A549 (cell line): ENCODE measurements around the gene MAP1LC3C. TPM values are rescaled to one million over a fixed set of nuclear protein-coding genes. Genes with fewer than 3 reads are reported as not detected.
"Not testable (repeated sequence)": the region's sequence is repeated elsewhere in the genome, so short reads cannot be mapped to it uniquely, and the experiment has no call there.

Source experiments
- ATAC-seq, 2 experiments: fragments of 200-7000 bp in 1 of 2; fragments of >200 bp in 1 of 2; cut with Nextera tagmentation in 1 of 2; cut with Tn5 transposase in 1 of 2; 3 replicates each; pipeline versions ENCODE4 v1.8.0 to v1.9.1; 2018 to 2020; ENCODE audit warnings: mild to moderate bottlenecking in 1 of 2, moderate library complexity in 1 of 2
- CTCF ChIA-PET: fragments of 300-600 bp; sonication (Branson Sonifier 250); formaldehyde crosslinking; extraction: SDS; loops from one replicate; lab custom pipeline; 2021; ENCODE audit warnings: antibody characterized with exemption, inconsistent platforms; lab: Yijun Ruan, JAX
- POLR2A ChIA-PET: fragments of 350-600 bp; formaldehyde crosslinking; extraction: SDS; loops from one replicate; lab custom pipeline; 2021; ENCODE audit warnings: antibody characterized with exemption, inconsistent platforms; lab: Yijun Ruan, JAX
- DNase-seq, 2 experiments: peaks; one replicate each; pipeline versions ENCODE4 v3.0.0 to v3.0.0-alpha.2; 2011 to 2016; ENCODE audit warnings: low read depth in 1 of 2, low spot score in 1 of 2
- FAIRE-seq: peaks from 2 replicates; lab custom pipeline; 2011; peaks lifted over from hg19 to GRCh38; lab: Jason Lieb, UNC
- H3K27ac ChIP-seq, 2 experiments: fragments of >200 bp; sonication (Bioruptor Twin); formaldehyde crosslinking; 3 replicates each; pipeline ENCODE4 v1.5.1; 2016 to 2017
- H3K4me1 ChIP-seq: fragments of >200 bp; sonication (Bioruptor Twin); formaldehyde crosslinking; 3 replicates; pipeline ENCODE4 v1.6.1; 2016
- H3K4me2 ChIP-seq: fragments of >200 bp; sonication (Bioruptor Twin); formaldehyde crosslinking; 3 replicates; pipeline ENCODE4 v1.6.1; 2016
- H3K4me3 ChIP-seq: fragments of >200 bp; sonication (Bioruptor Twin); formaldehyde crosslinking; 3 replicates; pipeline ENCODE4 v1.5.1; 2016
- H3K9me3 ChIP-seq: fragments of >200 bp; sonication (Bioruptor Twin); formaldehyde crosslinking; 3 replicates; pipeline ENCODE4 v1.6.1; 2016
- BHLHE40 ChIP-seq: IDR thresholded peaks from 2 replicates; pipeline ENCODE4 v1.6.1; 2012; ENCODE audit warnings: low read depth, low read length, inconsistent platforms
- EHF ChIP-seq: fragments of 250-450 bp; sonication (Bioruptor Pico); IDR thresholded peaks from 2 replicates; pipeline ENCODE4 v1.5.0; 2020; ENCODE audit warnings: mild to moderate bottlenecking
- EHMT2 ChIP-seq: fragments of 200-600 bp; sonication (generic); IDR thresholded peaks from 2 replicates; pipeline ENCODE4 v1.6.1; 2016; ENCODE audit warnings: antibody characterized with exemption, low read depth, mild to moderate bottlenecking, moderate library complexity
- FOSL2 ChIP-seq, 2 experiments: fragments of 450-650 bp in 1 of 2; fragments of >200 bp in 1 of 2; sonication (Bioruptor Twin) in 1 of 2; formaldehyde crosslinking; IDR thresholded peaks; 2 replicates each; pipeline versions ENCODE4 v1.5.0 to v1.6.1; 2016 to 2020; ENCODE audit warnings: mild to moderate bottlenecking in 1 of 2, moderate library complexity in 1 of 2
- GATA3 ChIP-seq: IDR thresholded peaks from 2 replicates; pipeline ENCODE4 v1.6.1; 2012; ENCODE audit warnings: borderline replicate concordance
- HDAC2 ChIP-seq: fragments of 200-600 bp; sonication (generic); IDR thresholded peaks from 2 replicates; pipeline ENCODE4 v1.6.1; 2016
- KDM5A ChIP-seq: fragments of 200-600 bp; sonication (generic); IDR thresholded peaks from 2 replicates; pipeline ENCODE4 v1.6.1; 2016; ENCODE audit warnings: antibody characterized with exemption, mild to moderate bottlenecking
- NR3C1 ChIP-seq: fragments of >200 bp; sonication (Bioruptor Twin); formaldehyde crosslinking; IDR thresholded peaks from 3 replicates; pipeline ENCODE4 v1.6.1; 2017
- POLR2A ChIP-seq: IDR thresholded peaks from 2 replicates; pipeline ENCODE4 v1.6.1; 2012; ENCODE audit warnings: mild to moderate bottlenecking, low read length
- RAD21 ChIP-seq, 2 experiments: fragments of >200 bp in 1 of 2; sonication (Bioruptor Twin) in 1 of 2; formaldehyde crosslinking in 1 of 2; IDR thresholded peaks in 1 of 2; conservative IDR thresholded peaks in 1 of 2; 2 replicates in 1 of 2; 3 replicates in 1 of 2; pipeline ENCODE4 v1.6.1; 2012 to 2018; ENCODE audit warnings: inconsistent platforms in 1 of 2
- SMC3 ChIP-seq: fragments of >200 bp; sonication (Bioruptor Twin); formaldehyde crosslinking; IDR thresholded peaks from 3 replicates; pipeline ENCODE4 v1.6.1; 2018; ENCODE audit warnings: inconsistent platforms
- WGBS: methylation state at CpG from one replicate; pipeline ENCODE4 v1.1.6; 2017; ENCODE audit errors: missing lambda C conversion rate; 5-methylcytosine and 5-hydroxymethylcytosine counted together
- polyA plus RNA-seq, 4 experiments: library from polyadenylated mRNA; depleted of rRNA in 3 of 4; stranded (reverse); fragments of >200 nt; fragmentation: RNase III in 1 of 4; extraction: RNeasy Plus Mini Kit Qiagen cat#74134 plus additional on column Dnase treatment in 1 of 4; gene quantifications; 2 replicates in 3 of 4; 3 replicates in 1 of 4; pipeline ENCODE4 v1.2.3, GENCODE V29; 2011 to 2017
- TF ChIP-seq, protein P1 (sequence below): fragments of 250-450 bp; sonication (Bioruptor Pico); IDR thresholded peaks from 2 replicates; pipeline ENCODE4 v1.5.0; 2020; ENCODE audit warnings: low read depth, mild to moderate bottlenecking, moderate library complexity
- TF ChIP-seq, protein P2 (sequence below): fragments of 450-650 bp; IDR thresholded peaks from 2 replicates; pipeline ENCODE4 v1.6.1; 2014; ENCODE audit warnings: antibody characterized with exemption
- TF ChIP-seq, protein P3 (sequence below): fragments of >200 bp; sonication (Bioruptor Twin); formaldehyde crosslinking; IDR thresholded peaks from 3 replicates; pipeline ENCODE4 v1.5.1; 2016

MAP1LC3C gene
- polyA plus RNA-seq, 2 of the 4 experiments (the other 2 are of a cell fraction): 0.21 to 0.23 TPM

DNA sequence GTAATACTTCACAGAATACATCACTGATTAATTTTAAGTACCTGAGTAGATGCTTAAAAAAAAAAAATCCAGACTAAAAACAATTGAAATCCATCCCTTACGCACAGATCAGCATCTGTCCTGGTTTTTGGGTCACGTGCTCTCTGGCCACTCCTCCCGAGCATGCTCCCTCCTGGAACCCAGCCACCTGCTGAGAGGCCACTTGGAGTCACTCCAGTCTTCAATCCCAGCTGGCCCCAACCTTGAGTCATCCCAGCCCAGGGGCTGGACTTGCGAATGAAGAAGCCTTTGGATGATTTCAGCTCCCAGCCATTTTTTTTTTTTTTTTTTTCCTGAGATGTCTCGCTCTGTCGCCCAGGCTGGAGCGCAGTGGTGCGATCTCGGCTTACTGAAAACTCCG, 8.9 kb downstream of the MAP1LC3C start:
- WGBS: 52% methylated on average over 10 of the region's 10 CpGs
- H3K4me2 ChIP-seq: peak overlapping the region; percentile 25; the same call in 2 of the 3 replicates
- ChIA-PET POLR2A (interaction anchor here (0.6 to 0.7 kb wide), 4 partner anchors 35 to 477 kb away, joined by 3 to 4 read pairs (median 3); no protein-coding TSS in a partner anchor), CTCF (interaction anchor here (0.6 to 2.1 kb wide), 3 partner anchors 9 to 285 kb away, joined by 3 to 16 read pairs (median 5); partner anchors contain the start of gene MAP1LC3C)
- no peaks in the 10 kb centered on the region for H3K9me3 ChIP-seq
- FAIRE-seq (no peak), ATAC-seq (peak; percentile 81 to 84), DNase-seq (peak; percentile 72 to 88)
- peak overlapping the region in 1 of 2 experiments; percentile 69; a peak in 3 of 6 replicates for H3K27ac ChIP-seq
- peaks cover 22% of the 10 kb centered on the region; the same call in 2 of the 3 replicates for H3K4me1 ChIP-seq
- no peak overlapping the region for H3K4me3 ChIP-seq
- TF ChIP-seq, protein P1, sequence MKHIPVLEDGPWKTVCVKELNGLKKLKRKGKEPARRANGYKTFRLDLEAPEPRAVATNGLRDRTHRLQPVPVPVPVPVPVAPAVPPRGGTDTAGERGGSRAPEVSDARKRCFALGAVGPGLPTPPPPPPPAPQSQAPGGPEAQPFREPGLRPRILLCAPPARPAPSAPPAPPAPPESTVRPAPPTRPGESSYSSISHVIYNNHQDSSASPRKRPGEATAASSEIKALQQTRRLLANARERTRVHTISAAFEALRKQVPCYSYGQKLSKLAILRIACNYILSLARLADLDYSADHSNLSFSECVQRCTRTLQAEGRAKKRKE (CRISPR knock-in tag): no peak
- TF ChIP-seq, protein P2, sequence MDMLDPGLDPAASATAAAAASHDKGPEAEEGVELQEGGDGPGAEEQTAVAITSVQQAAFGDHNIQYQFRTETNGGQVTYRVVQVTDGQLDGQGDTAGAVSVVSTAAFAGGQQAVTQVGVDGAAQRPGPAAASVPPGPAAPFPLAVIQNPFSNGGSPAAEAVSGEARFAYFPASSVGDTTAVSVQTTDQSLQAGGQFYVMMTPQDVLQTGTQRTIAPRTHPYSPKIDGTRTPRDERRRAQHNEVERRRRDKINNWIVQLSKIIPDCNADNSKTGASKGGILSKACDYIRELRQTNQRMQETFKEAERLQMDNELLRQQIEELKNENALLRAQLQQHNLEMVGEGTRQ: peak; percentile 86
- TF ChIP-seq BHLHE40 (no peak), FOSL2 (IDR thresholded peaks at IDR 0.05) (no peak), FOSL2 (CRISPR knock-in tag; IDR thresholded peaks at IDR 0.05) (peak; percentile 61), GATA3 (no peak)

DNA sequence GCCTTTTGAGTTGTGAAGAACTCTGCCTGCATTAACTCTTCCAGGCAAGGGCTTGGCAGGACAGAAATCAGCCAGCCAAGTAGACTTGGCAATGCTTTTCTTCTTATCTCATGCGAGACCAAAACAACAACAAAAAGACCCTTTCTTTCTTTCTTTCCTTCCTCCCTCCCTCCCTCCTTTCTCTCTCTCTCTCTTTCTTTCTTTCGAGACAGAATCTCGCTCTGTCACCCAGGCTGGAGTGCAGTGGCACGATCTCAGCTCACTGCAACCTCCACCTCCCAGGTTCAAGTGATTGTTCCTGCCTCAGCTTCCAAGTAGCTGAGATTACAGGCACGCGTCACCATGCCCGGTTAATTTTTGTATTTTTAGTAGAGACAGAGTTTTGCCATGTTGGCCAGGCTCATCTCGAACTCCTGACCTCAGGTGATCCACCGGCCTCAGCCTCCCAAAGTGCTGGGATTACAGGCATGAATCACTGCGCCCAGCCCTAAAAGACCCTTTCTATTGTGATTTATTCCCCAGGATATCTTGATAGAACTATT, 10.4 kb downstream of the MAP1LC3C start:
- H3K27ac ChIP-seq, DNase-seq, ATAC-seq, H3K9me3 ChIP-seq, H3K4me3 ChIP-seq, FAIRE-seq, POLR2A ChIA-PET, H3K4me2 ChIP-seq: not testable (repeated sequence)
- H3K4me1 ChIP-seq: peaks cover 22% of the 10 kb centered on the region; the same call in 2 of the 3 replicates
- WGBS: 85% methylated on average over 10 of the region's 10 CpGs
- CTCF ChIA-PET: interaction anchor here (1.5 to 7.8 kb wide), 3 partner anchors 10 to 458 kb away, joined by 3 to 80 read pairs (median 75); partner anchors contain the start of gene MAP1LC3C

DNA sequence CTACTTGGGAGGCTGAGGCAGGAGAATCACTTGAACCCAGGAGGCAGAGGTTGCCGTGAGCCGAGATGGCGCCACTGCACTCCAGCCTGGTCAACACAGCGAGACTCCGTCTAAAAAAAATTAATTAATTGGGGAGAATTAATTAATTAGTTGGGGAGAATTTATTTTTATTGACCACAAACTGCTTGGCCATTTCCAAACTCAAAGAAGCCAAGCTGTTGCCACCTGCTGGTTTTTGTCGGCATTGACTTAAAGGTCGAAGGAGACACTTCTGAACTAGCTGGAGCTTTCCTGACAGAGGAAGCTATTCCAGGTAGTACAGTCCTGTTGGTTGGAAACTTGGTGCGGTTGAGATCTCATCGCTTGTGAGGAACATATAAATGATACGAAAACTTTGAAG, 13.1 kb downstream of the MAP1LC3C start:
- POLR2A ChIA-PET: interaction anchor here (0.7 kb wide), 1 partner anchor 345 kb away, joined by 4 read pairs; the partner anchor contains the start of genes CHML and OPN3
- Histone ChIP-seq H3K4me2 (no peak overlapping the region), H3K27ac (no peak overlapping the region), H3K4me1 (peaks cover 19% of the 10 kb centered on the region; the same call in 2 of the 3 replicates), H3K4me3 (no peak overlapping the region), H3K9me3 (no peaks in the 10 kb centered on the region)
- FAIRE-seq: peak; percentile 67
- 35% methylated on average over 10 of the region's 10 CpGs for WGBS
- CTCF ChIA-PET: interaction anchor here (0.6 to 7.8 kb wide), 20 partner anchors 8 to 1013 kb away, joined by 3 to 80 read pairs (median 4); partner anchors contain the start of genes BECN2 and MAP1LC3C
- TF ChIP-seq, protein P3, sequence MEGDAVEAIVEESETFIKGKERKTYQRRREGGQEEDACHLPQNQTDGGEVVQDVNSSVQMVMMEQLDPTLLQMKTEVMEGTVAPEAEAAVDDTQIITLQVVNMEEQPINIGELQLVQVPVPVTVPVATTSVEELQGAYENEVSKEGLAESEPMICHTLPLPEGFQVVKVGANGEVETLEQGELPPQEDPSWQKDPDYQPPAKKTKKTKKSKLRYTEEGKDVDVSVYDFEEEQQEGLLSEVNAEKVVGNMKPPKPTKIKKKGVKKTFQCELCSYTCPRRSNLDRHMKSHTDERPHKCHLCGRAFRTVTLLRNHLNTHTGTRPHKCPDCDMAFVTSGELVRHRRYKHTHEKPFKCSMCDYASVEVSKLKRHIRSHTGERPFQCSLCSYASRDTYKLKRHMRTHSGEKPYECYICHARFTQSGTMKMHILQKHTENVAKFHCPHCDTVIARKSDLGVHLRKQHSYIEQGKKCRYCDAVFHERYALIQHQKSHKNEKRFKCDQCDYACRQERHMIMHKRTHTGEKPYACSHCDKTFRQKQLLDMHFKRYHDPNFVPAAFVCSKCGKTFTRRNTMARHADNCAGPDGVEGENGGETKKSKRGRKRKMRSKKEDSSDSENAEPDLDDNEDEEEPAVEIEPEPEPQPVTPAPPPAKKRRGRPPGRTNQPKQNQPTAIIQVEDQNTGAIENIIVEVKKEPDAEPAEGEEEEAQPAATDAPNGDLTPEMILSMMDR: peak; percentile 55
- TF ChIP-seq SMC3: peak; percentile 65
- TF ChIP-seq RAD21 (conservative IDR thresholded peaks at IDR 0.05 in 1 of 2, IDR thresholded peaks at IDR 0.05 in 1 of 2): peak; percentile 47 to 62; a peak in 4 of 5 replicates
- no peak for TF ChIP-seq POLR2A
- ATAC-seq: peak; percentile 75 to 80; a peak in 5 of 6 replicates
- peak; percentile 62 to 76 for DNase-seq

DNA sequence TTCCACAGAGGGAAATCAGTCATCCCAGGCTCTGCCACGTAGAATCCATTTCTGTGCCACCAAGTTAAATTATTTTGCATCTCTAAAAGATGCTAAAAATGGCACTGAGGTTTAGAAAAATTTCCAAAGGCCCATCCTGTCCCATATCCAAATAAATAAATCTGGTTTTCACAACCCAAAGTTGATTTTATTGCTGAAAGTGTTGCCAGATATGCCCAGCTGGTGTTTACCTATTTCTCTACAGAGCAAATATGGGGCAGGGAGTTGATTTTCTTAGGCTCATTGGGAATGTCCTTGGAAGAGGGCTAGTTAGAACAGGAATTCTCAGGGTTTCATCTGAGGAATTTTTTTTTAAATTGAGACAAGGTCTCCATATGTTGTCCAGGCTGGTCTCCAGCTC, 19.0 kb downstream of the MAP1LC3C start:
- FAIRE-seq (no peak), ATAC-seq (no peak), DNase-seq (no peak)
- Histone ChIP-seq H3K4me1 (no peaks in the 10 kb centered on the region), H3K4me3 (no peak overlapping the region), H3K9me3 (no peaks in the 10 kb centered on the region), H3K27ac (no peak overlapping the region), H3K4me2 (no peak overlapping the region)
- WGBS: 83% methylated on average over 1 of the region's 1 CpG
- TF ChIP-seq KDM5A (no peak), NR3C1 (no peak), HDAC2 (no peak), EHF (CRISPR knock-in tag) (no peak), EHMT2 (no peak)
- ChIA-PET CTCF (interaction anchor here (2.0 kb wide), 1 partner anchor 84 kb away, joined by 5 read pairs; no protein-coding TSS in a partner anchor), POLR2A (no interaction called here)
